NOMO-1 treated with dmso at 0.1 percent for 144 hours (cell line): ENCODE data around the gene CDK4.

Source experiments
- DNase-seq: peaks from one replicate; lab custom pipeline; 2025; ENCODE audit not compliant: unreplicated experiment; lab: John Stamatoyannopoulos, UW

The CDK4 gene

GRCh38 chr12:57740656-57741412 is 11.3 kb downstream of the CDK4 start:
- DNase-seq: no peak

DNA sequence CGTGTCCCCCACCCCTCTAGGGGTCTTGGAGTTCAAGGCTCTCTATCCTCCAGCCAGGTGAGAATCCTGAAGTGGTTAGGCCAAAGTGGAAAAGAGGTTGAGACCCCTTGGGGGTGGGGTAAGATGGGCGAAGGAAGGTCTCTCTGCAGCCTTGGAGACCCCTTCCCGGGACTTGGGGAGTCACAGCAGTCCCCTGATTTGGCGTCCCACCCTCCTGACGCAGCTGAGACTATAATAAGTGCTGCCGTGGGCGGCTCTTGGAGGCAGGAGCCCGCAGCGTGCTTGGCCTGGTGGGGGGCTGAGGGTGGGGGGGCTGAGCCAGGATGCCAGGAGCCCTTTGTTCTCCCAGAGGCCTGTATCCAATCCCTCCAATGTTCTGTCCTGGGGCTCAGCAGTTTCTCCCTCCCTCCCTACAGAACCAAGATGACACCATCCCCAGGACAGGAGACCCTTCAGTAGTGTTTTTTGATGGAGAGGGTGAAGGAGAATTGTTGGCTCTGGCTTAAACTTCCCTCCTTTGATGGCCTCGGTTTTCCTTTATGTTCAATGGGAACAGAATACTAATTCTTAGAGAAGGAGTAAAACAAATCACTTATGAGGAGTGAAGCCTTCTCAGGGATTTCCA is 12.1 kb downstream of the CDK4 start:
- DNase-seq: no peak

GRCh38 chr12:57739387-57739786 is 12.7 kb downstream of the CDK4 start:
- no peak for DNase-seq

- no peak for DNase-seq
These were observed 13.4 kb downstream of the CDK4 start, which contains the start of gene AGAP2 for GRCh38 chr12:57738661-57739237. AGAP2 (minus strand) TSS chr12:57738742; CDS start chr12:57738246, 496 bp downstream.

GRCh38 chr12:57737467-57738460 is 14.3 kb downstream of the CDK4 start:
- DNase-seq: no peak

DNA sequence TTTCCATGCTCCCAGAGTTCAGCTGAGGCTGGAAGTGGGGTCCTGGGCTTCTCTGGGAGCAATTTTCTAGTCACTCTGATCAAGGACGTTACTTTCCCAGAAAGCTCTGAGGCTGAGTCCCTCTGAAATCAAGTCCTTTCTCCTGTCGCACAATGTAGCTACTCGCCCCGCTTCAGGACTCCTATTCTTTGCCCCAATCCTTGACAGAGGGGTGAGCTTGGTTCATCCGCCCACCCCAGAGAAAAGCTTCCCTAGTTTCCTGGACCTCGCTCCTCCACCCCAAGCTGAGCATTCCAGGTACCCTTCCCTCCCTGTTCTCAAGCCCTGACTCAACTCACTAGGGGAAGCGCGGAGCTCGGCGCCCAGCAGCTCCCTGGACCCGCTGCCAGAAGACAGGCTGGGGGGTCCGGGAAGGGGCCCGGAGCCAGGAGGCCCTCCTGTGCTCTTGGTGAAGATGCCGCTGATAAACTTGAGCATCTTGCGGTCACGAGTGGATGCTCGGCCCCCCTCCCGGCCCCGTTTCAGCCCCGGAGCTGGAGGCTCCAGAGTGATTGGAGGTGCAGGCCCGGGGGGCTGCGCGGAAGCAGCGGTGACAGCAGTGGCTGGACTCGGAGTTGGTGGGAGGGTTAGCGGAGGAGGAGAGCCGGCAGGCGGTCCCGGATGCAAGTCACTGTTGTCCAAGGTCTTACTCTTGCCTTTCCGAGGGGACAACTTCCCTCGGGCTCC is 15.2 kb downstream of the CDK4 start:
- no peak for DNase-seq

DNA sequence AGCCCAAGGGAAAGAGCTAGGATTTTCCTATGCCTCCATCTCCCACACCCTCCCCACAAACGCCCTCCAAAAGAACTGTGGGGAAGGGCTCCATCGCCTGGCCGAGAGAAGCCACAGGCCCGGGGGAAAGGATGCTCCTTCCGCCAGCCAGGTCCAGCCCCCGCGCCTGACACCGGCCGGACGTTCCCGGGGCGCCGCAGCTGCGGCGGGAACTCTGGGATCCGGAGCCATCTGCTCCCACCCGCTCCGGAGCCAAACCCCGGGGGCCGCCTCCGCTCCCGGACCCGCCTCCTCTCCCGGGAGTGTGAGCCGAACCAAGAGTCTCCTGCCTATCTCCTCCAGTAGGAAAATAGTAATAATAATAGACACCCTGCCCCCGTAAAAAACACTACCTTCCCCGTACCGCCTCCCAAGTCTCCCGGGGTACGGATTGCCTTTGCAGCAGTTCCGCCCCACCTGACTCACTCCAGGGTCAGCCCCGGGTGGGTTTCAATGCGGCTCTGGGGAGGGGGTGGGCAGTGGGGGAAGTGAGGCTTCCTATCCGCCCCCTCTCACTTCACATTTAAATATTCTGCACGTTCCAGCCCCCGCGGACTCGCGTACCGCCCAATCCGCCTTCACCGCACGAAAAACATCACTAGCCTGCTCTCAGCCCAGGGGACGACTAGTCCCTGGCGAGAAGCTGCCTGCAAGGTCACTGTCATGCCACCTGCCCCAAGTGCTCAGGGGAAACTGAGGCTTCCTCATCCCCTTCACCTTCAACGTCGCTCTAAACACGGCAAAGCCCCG is 16.0 kb downstream of the CDK4 start:
- no peak for DNase-seq

DNA sequence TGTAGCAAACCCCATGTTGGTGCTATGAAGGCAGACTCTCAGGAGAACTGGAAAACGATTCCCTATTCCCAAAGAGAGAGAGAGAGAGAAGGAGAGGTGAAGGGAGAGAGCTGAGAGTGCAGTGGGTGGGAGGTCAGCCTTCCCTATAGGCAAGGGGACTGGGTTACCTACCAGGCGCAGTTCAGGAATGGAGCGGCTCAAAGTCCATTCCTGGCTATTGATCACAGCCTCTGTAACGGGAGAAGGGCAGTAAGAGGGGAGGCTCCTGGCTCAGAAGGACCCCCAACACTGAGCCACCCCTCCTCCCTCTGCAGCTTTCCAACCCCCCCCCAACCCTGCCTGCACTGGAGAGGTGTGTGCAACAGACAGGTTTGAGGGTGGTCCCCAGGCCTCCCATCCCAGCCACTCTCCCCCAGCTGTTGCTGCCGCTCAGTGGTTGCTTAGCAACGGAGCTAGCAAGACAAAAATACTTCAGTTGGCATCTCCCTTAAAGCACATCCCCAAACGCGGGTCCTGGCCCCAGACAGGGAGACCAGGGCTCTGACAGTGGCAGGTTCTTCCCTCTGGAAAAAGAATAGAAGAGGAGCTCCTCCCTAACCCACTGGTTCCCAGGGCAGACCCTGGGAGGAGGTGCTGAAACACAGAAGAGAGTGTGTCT is 16.8 kb downstream of the CDK4 start:
- no peak for DNase-seq

DNA sequence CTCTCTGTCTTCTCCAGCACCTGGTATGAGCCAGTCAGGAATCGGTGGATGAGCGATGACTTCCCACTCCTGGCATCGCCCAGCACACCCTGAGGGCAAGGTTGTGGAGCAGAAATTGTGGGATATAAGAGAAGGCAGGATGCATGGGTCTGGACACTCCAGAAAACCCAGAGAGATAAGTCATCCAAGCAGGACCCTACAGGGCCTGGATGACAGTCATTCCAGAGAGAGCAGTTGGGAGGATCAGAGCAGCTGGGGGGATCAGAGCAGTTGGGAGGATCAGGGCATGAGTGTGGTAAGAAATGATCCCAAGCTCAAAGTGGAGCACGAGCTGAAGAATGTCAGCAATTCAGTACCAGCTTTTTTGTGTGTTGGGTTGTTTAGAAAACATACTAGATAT is 17.5 kb downstream of the CDK4 start:
- no peak for DNase-seq

DNA sequence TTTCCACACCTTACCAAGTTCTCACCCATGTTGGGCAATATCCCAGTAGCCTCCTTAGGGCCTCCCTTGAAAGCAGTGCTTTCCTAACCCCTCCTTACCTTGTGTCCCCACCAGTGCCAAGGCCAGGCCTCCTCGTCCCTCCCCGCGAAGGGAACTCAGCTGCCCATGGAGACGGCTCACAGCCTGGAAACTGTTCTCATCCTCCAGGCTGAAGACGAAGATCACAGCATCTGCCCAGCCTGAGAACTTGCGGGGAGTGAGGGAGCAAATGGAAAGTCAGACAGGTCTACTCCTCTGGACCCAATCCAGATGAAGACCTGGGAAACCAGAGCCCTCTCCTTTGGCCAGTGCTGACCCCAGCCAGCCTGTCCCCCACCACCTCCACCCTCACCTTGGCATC is 18.2 kb downstream of the CDK4 start:
- no peak for DNase-seq

DNA sequence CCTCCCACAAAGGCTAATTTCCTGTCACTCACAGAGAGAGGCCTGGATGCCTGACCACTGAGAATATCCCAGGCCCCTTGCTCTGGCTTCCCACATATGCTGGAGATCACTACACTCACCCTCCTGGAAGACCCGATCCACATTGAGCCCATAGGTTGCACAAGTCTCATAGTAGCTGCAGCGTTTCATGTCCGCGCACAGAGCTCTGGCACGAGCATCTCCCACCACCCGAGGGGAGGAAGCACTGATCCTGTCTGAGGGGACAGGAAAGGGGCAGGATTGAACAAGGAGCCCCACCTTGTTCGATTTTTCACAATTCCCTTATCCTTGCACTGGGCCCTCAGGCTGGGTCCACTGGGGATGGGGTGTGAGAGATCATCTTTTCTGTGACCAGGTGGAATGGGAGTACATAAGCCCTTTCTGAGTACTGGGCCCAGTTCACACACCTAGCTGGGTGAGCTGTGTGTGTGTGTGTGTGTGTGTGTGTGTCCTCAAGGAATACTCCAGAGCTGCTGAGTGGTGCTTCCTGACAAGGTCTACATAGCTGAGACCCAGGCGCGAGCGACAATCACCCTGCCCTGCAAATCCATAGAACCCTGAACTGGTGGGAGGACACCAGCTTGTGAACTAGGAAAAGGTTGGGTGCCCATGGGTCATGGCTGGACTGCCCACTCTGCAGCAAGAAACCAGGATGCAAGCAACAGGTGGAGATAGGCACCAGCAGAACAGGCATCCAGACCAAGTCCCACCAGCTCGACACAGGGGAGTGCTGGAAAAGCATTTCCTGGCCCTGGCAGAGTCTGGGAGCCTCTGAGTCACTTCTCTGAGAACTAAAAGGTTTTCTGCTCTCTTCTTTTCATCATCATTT is 19.1 kb downstream of the CDK4 start:
- no peak for DNase-seq

GRCh38 chr12:57732270-57732669 is 19.8 kb downstream of the CDK4 start:
- no peak for DNase-seq

- no peak for DNase-seq
These were observed 20.6 kb downstream of the CDK4 start for GRCh38 chr12:57731411-57732080.

DNA sequence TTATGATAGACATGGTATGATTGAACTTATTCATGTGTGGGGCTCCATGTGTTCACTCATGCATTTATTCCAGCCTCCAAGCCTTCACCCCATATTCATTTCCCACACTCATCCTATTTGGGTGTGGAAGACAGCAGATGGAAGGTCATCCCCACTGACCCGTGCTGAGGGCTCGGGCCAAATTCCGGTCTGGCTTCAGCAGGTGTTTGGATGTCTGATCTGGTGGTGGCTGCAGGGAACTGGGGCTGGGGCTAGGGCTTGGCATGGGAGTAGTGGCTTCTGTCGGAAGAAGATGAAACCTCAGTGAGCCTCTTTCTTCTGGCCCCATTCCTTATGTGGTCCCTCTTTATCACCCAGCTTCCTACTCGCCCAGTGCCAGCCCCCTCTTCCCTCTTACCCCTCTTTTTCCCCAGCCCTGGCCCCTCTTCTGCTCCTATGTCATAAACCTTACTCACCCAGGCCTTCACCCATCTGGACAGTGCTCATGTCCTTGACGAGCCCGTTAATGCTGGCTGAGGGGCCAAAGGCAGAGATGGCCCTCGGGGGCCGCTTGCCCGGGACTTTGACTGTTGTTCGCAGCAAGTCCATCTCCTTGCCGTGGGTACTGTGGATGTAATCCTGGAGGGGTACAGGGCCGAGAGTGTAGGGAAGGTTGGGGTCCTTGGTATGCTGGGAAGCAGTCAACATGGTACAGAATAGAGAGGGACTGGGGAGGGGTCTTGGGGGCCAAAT is 21.6 kb downstream of the CDK4 start:
- no peak for DNase-seq

DNA sequence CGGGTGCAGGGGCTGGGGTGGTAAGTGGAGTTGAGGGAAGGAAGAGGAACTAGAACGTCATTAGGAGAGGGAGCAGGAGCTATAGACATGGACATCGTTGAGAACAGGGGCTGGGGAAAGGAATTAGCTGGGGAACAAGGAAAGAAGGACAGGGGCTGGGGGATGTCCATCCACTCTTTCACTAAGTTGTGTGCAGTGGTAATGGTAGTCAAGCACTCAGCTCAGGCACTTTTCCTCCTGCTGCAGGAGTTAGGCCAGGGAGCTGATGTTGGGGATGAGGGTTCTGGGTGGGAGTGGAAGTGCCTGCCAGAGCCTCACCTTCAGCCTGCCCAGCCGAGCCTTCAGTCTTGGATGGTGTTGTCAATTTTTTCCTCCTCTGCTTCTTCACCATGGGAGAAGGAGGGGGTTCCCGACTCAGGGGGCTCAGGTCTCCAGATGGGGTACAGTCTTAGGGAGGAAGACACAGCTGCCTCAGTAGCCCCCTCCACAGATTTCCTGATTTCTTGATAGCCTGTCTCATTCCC is 22.7 kb downstream of the CDK4 start:
- no peak for DNase-seq

- DNase-seq: no peak
These were observed 24.2 kb downstream of the CDK4 start for GRCh38 chr12:57727758-57728395.
